ENCODE results near the gene MED31.
A peak's percentile ranks its signal among the peaks of the same experiment; 100 is the strongest.
"Not testable (repeated sequence)": the region's sequence is repeated elsewhere in the genome, so short reads cannot be mapped to it uniquely, and the experiment has no call there.

The MED31 gene

GRCh38 chr17:6666077-6666521 lies 14.7 kb upstream of the MED31 start:
- H3K9me3 ChIP-seq (ENCODE audit: control insufficient read depth in 1 of 2, low read length in 2 of 2) = no peaks in the 10 kb centered on the region
- H3K27me3 ChIP-seq (ENCODE audit: low read depth, low read length) = no peaks in the 10 kb centered on the region
- H3K4me3 ChIP-seq (ENCODE audit: low read depth in 1 of 2, low read length in 2 of 2) = no peak overlapping the region
- H3K36me3 ChIP-seq (ENCODE audit: control insufficient read depth in 1 of 2, insufficient read depth in 2 of 2, low read length in 2 of 2) = no peaks in the 10 kb centered on the region
- H3K4me1 ChIP-seq (ENCODE audit: control insufficient read depth in 1 of 2, insufficient read depth in 2 of 2, low read length in 2 of 2) = no peaks in the 10 kb centered on the region
- H3K27ac ChIP-seq (ENCODE audit: low read length) = no peak overlapping the region

- not testable (repeated sequence) for H3K4me1 ChIP-seq (ENCODE audit: control insufficient read depth in 1 of 2, insufficient read depth in 2 of 2, low read length in 2 of 2); H3K4me3 ChIP-seq (ENCODE audit: low read depth in 1 of 2, low read length in 2 of 2); H3K36me3 ChIP-seq (ENCODE audit: control insufficient read depth in 1 of 2, insufficient read depth in 2 of 2, low read length in 2 of 2); H3K27me3 ChIP-seq (ENCODE audit: low read depth, low read length); H3K9me3 ChIP-seq (ENCODE audit: control insufficient read depth in 1 of 2, low read length in 2 of 2); H3K27ac ChIP-seq (ENCODE audit: low read length)
These were observed 11.8 kb upstream of the MED31 start for GRCh38 chr17:6663200-6663599.

GRCh38 chr17:6661464-6661848 lies 10.1 kb upstream of the MED31 start:
- Histone ChIP-seq H3K36me3 (ENCODE audit: control insufficient read depth in 1 of 2, insufficient read depth in 2 of 2, low read length in 2 of 2) (no peaks in the 10 kb centered on the region), H3K27ac (ENCODE audit: low read length) (no peak overlapping the region)

GRCh38 chr17:6660805-6661463 lies 9.5 kb upstream of the MED31 start:
- no peaks in the 10 kb centered on the region for H3K36me3 ChIP-seq (ENCODE audit: control insufficient read depth in 1 of 2, insufficient read depth in 2 of 2, low read length in 2 of 2)
- H3K27ac ChIP-seq (ENCODE audit: low read length) = no peak overlapping the region
- H3K4me1 ChIP-seq (ENCODE audit: control insufficient read depth in 1 of 2, insufficient read depth in 2 of 2, low read length in 2 of 2) = no peaks in the 10 kb centered on the region
- H3K4me3 ChIP-seq (ENCODE audit: low read depth in 1 of 2, low read length in 2 of 2) = no peak overlapping the region
- H3K9me3 ChIP-seq (ENCODE audit: control insufficient read depth in 1 of 2, low read length in 2 of 2) = no peaks in the 10 kb centered on the region
- H3K27me3 ChIP-seq (ENCODE audit: low read depth, low read length) = no peaks in the 10 kb centered on the region

More at GRCh38 chr17:6661464-6661848, 10.1 kb upstream of the MED31 start:
- Histone ChIP-seq H3K27me3 (ENCODE audit: low read depth, low read length) (no peaks in the 10 kb centered on the region), H3K9me3 (ENCODE audit: control insufficient read depth in 1 of 2, low read length in 2 of 2) (no peaks in the 10 kb centered on the region), H3K4me1 (ENCODE audit: control insufficient read depth in 1 of 2, insufficient read depth in 2 of 2, low read length in 2 of 2) (no peaks in the 10 kb centered on the region), H3K4me3 (ENCODE audit: low read depth in 1 of 2, low read length in 2 of 2) (no peak overlapping the region)

GRCh38 chr17:6660101-6660500 lies 8.7 kb upstream of the MED31 start:
- Histone ChIP-seq H3K36me3 (ENCODE audit: control insufficient read depth in 1 of 2, insufficient read depth in 2 of 2, low read length in 2 of 2) (no peaks in the 10 kb centered on the region), H3K4me1 (ENCODE audit: control insufficient read depth in 1 of 2, insufficient read depth in 2 of 2, low read length in 2 of 2) (peaks cover 0 to 5% of the 10 kb centered on the region in 2 donors), H3K27me3 (ENCODE audit: low read depth, low read length) (peaks cover 4% of the 10 kb centered on the region), H3K4me3 (ENCODE audit: low read depth in 1 of 2, low read length in 2 of 2) (no peak overlapping the region), H3K27ac (ENCODE audit: low read length) (no peak overlapping the region), H3K9me3 (ENCODE audit: control insufficient read depth in 1 of 2, low read length in 2 of 2) (no peaks in the 10 kb centered on the region)

- peaks cover 13% of the 10 kb centered on the region for H3K27me3 ChIP-seq (ENCODE audit: low read depth, low read length)
- H3K9me3 ChIP-seq (ENCODE audit: control insufficient read depth in 1 of 2, low read length in 2 of 2); H3K4me3 ChIP-seq (ENCODE audit: low read depth in 1 of 2, low read length in 2 of 2); H3K27ac ChIP-seq (ENCODE audit: low read length); H3K36me3 ChIP-seq (ENCODE audit: control insufficient read depth in 1 of 2, insufficient read depth in 2 of 2, low read length in 2 of 2): not testable (repeated sequence)
- H3K4me1 ChIP-seq (ENCODE audit: control insufficient read depth in 1 of 2, insufficient read depth in 2 of 2, low read length in 2 of 2) = peaks cover 0 to 13% of the 10 kb centered on the region in 2 donors
These were observed 7.0 kb upstream of the MED31 start for GRCh38 chr17:6658411-6658810.

- Histone ChIP-seq H3K27ac (ENCODE audit: low read length) (no peak overlapping the region), H3K36me3 (ENCODE audit: control insufficient read depth in 1 of 2, insufficient read depth in 2 of 2, low read length in 2 of 2) (no peaks in the 10 kb centered on the region), H3K4me1 (ENCODE audit: control insufficient read depth in 1 of 2, insufficient read depth in 2 of 2, low read length in 2 of 2) (peaks cover 0 to 13% of the 10 kb centered on the region in 2 donors), H3K9me3 (ENCODE audit: control insufficient read depth in 1 of 2, low read length in 2 of 2) (no peaks in the 10 kb centered on the region), H3K27me3 (ENCODE audit: low read depth, low read length) (peaks cover 13% of the 10 kb centered on the region), H3K4me3 (ENCODE audit: low read depth in 1 of 2, low read length in 2 of 2) (no peak overlapping the region)
These were observed 6.4 kb upstream of the MED31 start for GRCh38 chr17:6657633-6658287.

GRCh38 chr17:6656797-6657632 lies 5.6 kb upstream of the MED31 start:
- not testable (repeated sequence) for H3K36me3 ChIP-seq (ENCODE audit: control insufficient read depth in 1 of 2, insufficient read depth in 2 of 2, low read length in 2 of 2)

GRCh38 chr17:6655732-6656361 lies 4.4 kb upstream of the MED31 start:
- H3K4me3 ChIP-seq (ENCODE audit: low read depth in 1 of 2, low read length in 2 of 2) = peak overlapping the region in 1 of 2 donors; percentile 26
- H3K36me3 ChIP-seq (ENCODE audit: control insufficient read depth in 1 of 2, insufficient read depth in 2 of 2, low read length in 2 of 2); H3K27ac ChIP-seq (ENCODE audit: low read length); H3K9me3 ChIP-seq (ENCODE audit: control insufficient read depth in 1 of 2, low read length in 2 of 2): not testable (repeated sequence)
- peaks cover 4 to 23% of the 10 kb centered on the region in 2 donors for H3K4me1 ChIP-seq (ENCODE audit: control insufficient read depth in 1 of 2, insufficient read depth in 2 of 2, low read length in 2 of 2)
- H3K27me3 ChIP-seq (ENCODE audit: low read depth, low read length) = peaks cover 13% of the 10 kb centered on the region

More at GRCh38 chr17:6656797-6657632, 5.6 kb upstream of the MED31 start:
- peaks cover 13% of the 10 kb centered on the region for H3K27me3 ChIP-seq (ENCODE audit: low read depth, low read length)
- H3K27ac ChIP-seq (ENCODE audit: low read length); H3K4me3 ChIP-seq (ENCODE audit: low read depth in 1 of 2, low read length in 2 of 2); H3K9me3 ChIP-seq (ENCODE audit: control insufficient read depth in 1 of 2, low read length in 2 of 2): not testable (repeated sequence)
- H3K4me1 ChIP-seq (ENCODE audit: control insufficient read depth in 1 of 2, insufficient read depth in 2 of 2, low read length in 2 of 2) = peaks cover 4 to 18% of the 10 kb centered on the region in 2 donors

- peaks cover 9 to 29% of the 10 kb centered on the region in 2 donors for H3K4me1 ChIP-seq (ENCODE audit: control insufficient read depth in 1 of 2, insufficient read depth in 2 of 2, low read length in 2 of 2)
- peak overlapping the region; percentile 5 to 26 for H3K4me3 ChIP-seq (ENCODE audit: low read depth in 1 of 2, low read length in 2 of 2)
- H3K27me3 ChIP-seq (ENCODE audit: low read depth, low read length) = peaks cover 13% of the 10 kb centered on the region
- no peak overlapping the region for H3K27ac ChIP-seq (ENCODE audit: low read length)
- no peaks in the 10 kb centered on the region for H3K9me3 ChIP-seq (ENCODE audit: control insufficient read depth in 1 of 2, low read length in 2 of 2)
- H3K36me3 ChIP-seq (ENCODE audit: control insufficient read depth in 1 of 2, insufficient read depth in 2 of 2, low read length in 2 of 2) = no peaks in the 10 kb centered on the region
These were observed 3.7 kb upstream of the MED31 start for GRCh38 chr17:6654841-6655731.

Measured in muscle layer of duodenum (tissue), 2 donors.